ENCODE results near the gene SNCG.

DNA sequence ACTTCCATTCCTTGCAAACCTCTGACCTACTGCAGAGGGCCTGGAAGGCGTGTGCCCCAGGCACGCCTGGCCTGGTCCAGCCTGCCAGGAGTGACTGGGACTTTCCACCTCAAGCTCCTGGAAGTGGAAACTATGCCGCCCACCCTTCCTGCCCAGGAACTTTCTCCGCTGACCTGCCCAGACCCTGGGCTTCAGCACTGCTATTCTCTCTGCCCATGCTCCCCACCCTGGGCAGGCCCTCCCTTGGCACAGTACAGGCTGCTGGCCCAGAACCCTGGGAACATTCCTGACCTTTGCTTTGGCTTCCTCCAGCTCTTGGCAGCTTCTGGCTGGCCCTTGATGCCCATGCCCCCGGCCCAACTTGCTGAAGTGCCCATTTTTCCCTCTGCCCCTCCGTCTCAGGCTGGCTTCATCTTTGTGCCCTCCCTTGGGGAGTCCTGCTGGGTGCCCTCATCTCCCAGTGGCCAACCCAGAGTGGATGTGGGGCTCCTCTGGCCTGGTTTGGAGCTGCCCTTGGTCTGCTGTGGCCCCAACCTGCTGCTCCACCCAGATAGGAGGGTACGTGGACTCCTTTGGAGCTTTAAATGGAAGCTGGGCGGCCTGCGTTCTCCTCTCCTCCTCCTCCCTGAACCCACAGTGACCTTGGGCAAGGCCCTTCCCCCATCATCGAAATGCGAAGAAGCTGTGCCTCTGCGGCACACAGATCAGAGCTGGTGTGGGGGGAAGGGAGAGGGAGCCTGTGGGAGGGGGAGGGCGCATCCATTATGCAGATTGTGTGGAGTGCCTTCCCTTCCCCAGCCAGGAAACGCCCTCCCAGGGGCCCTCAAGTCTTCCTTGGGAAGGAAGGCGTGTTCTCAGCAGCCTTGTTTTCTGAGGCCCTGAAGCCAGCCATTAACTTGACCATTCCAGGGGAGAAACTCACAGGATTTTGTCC is 4.4 kb upstream of the SNCG start:
- TF ChIP-seq, protein P1, sequence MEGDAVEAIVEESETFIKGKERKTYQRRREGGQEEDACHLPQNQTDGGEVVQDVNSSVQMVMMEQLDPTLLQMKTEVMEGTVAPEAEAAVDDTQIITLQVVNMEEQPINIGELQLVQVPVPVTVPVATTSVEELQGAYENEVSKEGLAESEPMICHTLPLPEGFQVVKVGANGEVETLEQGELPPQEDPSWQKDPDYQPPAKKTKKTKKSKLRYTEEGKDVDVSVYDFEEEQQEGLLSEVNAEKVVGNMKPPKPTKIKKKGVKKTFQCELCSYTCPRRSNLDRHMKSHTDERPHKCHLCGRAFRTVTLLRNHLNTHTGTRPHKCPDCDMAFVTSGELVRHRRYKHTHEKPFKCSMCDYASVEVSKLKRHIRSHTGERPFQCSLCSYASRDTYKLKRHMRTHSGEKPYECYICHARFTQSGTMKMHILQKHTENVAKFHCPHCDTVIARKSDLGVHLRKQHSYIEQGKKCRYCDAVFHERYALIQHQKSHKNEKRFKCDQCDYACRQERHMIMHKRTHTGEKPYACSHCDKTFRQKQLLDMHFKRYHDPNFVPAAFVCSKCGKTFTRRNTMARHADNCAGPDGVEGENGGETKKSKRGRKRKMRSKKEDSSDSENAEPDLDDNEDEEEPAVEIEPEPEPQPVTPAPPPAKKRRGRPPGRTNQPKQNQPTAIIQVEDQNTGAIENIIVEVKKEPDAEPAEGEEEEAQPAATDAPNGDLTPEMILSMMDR (conservative IDR thresholded peaks at IDR 0.05), result no peak
- no peak for TF ChIP-seq ZFX (IDR thresholded peaks at IDR 0.05)

All from C4-2B (cell line).